SHP77 treated with DMSO at 0.1 percent for 48 hours (cell line): ENCODE results near the gene FCHO2.

Experiments
- DNase-seq: peaks from one replicate; lab custom pipeline; 2025; lab: John Stamatoyannopoulos, UW

Gene FCHO2

DNA sequence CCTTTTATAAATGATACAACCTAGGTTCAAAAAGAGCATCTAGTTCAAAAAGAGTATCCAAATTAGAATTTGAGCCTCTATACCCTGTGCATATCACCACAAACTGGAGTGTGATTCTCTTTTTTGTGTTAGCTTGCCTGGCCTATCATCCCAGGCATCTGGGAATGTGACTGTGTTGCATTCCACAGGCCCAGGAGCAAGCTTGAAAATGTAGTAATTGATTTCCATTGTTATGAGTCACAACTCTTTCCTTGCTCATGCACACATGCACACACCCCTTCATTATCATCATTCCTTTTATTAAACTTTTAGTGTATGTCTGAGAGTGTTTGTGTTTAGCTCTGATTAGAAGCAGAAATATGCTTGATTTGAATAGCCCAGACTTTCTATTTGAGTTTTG lies 75.2 kb downstream of the FCHO2 start:
- DNase-seq = no peak

DNA sequence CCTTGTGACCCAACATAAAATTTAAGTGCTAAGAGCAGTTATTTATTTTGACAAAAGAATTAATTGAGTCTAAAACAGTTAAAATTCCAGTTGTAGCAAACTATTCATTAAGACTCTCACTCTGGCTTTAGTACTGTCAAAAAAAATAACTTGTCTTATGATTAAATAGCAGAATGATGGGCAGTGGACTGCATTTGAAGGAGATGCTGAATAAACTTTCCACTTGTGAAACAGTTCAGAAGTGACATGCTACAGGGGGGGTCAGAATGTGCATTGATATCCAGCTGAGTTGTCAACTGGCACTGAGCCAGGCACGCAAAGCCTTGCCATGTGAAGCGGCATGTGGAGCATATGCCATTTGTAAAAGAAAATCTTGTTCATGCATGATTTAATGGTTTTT lies 76.0 kb downstream of the FCHO2 start:
- DNase-seq = peak; percentile 40

DNA sequence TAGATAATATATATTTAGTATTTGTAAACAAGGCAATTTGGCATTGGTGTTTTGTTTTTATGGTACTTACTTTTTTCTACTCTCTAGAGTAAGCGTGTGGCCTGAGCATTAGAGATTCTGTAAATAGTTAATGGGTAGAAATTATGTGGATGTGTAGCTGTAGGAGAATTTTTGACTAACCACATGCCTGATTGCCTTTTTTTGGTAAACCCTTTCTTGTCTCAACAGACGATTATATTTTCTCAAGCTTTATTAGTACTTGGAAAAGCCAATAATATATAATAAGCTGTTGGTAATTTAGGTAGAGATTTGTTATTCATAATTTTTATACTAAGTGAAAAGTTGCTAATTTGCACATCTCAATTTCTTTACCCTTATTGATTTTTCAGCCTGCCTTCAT lies 76.8 kb downstream of the FCHO2 start:
- DNase-seq = no peak

DNA sequence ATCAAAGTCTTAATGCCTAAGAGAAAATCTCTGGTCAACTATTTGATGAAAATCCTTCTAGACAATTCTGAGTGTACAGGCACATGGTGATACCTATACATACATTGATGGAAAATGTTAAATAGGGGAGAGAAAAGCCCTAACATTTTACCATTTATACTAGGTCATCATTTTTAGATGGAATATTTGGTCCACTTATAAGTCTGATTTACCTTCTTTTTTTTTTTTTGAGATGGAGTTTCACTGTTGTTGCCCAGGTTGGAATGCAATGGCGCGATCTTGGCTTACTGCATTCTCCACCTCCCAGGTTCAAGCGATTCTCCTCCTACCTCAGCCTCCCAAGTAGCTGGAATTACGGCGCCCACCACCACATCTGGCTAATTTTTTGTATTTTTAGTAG lies 81.7 kb downstream of the FCHO2 start:
- no peak for DNase-seq

DNA sequence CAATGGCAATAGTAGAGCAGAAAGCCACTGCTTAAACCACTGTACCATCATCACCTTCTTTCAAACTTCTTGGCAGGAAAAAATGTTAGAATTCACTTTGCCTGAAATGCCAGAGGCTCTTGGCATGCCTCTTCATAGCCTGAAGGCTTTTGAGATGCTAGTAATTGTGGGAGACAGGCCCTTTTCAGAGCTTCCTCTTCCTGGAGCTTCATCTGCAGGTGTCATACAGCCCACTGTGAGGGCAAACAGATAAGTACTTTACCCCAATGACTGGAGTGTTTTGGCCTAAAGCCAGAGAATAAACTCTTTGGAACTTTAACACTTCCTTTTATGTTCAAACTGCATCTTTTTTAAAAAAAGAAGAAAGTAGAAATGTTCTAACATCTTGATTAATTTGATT lies 83.2 kb downstream of the FCHO2 start:
- DNase-seq = no peak

DNA sequence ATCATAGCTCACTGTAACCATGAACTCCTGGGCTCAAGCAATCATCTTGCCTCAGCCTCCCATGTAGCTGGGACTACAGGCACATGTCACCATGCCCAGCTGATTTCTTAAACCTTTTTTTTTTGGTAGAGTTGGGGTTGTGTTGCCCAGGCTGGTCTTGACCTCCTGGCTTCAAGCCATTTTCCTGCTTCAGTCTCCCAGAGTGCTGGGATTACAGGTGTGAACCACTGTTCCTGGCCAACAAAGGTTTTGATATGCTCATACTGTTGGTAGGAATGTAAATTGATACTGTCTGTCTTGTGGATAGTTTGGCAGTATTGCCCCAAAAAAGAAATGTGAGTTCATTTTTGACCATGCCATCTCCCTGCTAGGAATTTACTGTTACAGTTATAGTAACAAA lies 87.2 kb downstream of the FCHO2 start:
- no peak for DNase-seq

DNA sequence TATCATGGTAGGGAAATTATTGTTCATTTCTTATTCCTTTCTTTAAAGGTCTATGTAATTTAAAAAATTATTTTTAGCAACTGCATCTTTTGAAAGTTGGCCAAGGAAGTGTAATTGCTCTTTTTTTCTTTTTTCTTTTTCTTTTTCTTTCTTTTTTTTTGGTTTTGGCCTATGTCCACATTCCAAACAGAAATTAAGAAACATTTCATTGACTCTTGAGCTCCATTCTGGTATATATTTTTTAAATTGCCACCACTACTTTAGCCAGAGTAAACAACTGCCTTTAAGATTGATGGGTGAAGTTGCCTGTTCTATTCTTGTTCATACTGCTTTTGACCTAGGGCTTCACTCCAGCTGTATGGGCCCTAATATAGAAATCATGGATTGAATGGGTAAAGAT lies 88.7 kb downstream of the FCHO2 start:
- no peak for DNase-seq

DNA sequence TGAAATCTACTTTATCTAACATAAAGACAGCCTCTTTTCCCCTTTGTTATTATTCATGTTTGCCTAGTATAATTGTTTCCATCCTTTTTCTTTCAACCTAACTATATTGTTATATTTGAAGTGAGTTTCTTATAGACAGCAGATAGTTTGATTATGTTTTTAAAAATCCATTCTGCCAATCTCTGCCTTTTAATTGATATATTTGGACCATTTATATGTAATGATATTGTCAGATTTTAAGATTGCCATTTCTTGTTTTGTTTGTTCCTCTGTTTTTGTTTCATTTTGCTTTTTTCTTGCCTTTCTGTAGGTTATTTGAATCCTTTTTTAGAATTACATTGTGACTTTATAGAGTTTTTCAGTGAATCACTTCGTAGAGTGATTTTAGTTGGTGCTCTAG lies 89.8 kb downstream of the FCHO2 start:
- no peak for DNase-seq

DNA sequence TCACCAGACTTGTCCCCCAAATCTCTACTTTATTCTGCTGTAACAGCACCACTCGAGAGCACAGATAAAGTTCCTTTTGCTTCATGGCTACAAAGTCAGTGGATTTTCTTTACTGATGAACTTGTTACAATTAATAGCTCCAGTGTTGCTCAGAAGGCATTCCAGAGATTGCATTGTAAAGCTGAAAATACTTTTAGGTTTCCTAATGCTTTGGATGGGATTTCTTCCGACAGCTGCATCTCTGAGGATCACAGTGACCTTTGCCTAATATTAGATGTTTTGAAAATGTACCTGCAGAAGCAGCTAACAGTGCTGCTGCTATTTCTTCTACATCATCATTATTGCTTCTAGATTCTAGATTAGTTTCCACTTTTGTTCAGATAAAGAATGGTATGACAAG lies 105.8 kb downstream of the FCHO2 start:
- no peak for DNase-seq

DNA sequence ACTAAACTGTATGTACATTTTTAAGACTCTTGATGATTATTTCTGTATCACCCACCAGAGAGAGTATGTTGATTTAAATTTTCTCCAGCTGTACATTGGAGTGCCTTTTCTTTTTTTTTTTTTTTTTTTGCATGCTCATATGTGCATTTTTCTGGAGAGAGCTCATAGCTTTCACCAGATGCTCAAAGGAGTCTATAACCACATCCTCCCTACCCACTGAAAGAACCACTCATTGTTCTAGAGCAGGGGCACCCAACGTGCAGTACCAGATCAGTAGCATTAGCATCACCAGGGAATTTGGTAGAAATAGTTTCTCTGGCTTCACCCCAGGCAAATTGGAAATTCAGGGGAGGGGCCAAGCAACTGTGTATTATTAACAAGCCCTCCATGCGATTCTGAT lies 110.6 kb downstream of the FCHO2 start:
- DNase-seq = no peak

DNA sequence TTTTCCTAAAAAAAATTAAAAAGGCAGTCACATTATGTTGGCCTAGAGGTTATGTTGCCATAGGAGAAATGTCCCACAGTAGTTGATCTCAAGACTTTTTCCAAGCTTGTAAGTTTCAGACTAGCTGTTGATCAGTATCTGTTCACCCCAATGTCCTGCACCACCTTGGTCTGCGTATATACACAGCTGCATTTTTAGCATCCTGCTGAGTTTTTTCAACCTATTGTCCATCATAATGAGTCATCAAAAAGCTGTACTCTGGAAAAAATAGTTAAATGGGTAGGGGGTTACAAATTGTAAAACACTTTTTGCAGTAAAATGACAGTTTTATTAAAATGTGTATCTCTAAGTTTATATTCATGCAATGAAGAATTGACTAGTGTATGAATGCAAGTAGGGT lies 111.4 kb downstream of the FCHO2 start:
- DNase-seq = no peak

DNA sequence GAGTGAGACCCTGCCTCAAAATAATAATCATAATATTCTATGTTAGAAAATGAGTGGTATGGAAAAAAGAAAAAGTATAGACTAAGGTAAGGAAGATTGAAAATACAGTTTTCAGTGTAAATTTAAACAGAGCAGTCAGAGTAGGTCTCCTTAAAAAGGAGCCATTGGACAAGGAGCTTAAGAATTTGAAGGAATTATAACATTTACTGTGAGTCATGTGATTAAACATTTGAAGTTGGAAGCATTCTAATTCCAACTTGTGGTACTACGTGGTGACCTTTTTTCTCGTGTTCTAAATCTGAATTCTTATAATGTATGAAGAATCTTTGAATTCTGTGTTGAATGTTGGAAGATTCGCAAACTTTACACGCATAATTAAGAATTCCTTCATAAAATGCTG lies 125.3 kb downstream of the FCHO2 start:
- DNase-seq = no peak

DNA sequence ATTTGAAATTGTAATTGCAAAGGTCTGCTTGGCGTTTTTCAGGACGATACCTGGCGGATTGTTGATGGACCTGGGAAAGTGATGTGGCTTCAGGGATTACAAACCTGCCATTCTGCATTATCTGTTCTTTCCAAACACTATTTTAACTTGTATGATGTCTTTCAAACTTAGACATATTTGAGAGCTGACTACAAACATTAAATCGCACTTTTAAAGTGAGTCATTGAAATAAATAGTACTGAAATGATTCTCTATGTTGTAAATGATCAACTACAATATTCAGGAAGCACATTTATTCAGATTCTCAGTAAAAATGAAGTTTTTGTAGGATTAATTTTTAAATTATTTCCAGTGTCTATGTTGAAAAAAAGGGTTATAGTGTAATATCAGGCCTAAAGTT lies 132.2 kb downstream of the FCHO2 start:
- DNase-seq = no peak

DNA sequence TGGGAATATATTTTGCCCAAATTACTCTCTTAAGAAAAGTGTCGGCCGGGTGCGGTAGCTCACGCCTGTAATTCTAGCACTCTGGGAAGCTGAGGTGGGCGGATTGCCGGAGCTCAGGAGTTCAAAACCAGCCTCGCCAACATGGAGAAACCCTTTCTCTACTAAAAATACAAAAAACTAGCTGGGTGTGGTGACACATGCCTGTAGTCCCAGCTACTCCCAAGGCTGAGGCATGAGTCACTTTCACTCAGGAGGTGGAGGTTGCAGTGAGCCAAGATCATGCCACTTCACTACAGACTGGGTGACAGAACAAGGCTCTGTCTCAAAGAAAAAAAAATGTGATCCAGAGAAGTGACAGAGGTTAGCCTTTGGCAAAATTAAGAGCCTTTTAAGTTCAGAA lies 138.1 kb downstream of the FCHO2 start:
- DNase-seq = no peak

DNA sequence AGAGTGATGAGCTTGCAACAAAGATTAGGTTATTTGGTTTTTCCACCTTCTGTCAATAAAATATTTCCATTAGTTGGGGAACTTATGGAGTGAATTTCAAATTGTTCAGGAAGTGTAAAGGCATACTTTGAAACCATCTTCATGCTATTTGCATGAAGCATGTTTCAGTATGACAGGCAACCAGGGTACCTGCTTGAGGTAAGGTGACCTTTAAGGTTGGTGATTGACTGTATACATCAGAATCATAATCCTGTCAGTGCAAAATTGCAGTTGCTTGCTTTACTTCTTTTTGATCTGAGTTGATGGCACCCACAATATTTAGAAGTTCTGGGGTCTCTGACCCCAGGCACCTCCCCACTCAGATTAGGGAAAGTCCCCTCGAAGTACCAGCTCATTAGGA lies 138.6 kb downstream of the FCHO2 start:
- DNase-seq = no peak

DNA sequence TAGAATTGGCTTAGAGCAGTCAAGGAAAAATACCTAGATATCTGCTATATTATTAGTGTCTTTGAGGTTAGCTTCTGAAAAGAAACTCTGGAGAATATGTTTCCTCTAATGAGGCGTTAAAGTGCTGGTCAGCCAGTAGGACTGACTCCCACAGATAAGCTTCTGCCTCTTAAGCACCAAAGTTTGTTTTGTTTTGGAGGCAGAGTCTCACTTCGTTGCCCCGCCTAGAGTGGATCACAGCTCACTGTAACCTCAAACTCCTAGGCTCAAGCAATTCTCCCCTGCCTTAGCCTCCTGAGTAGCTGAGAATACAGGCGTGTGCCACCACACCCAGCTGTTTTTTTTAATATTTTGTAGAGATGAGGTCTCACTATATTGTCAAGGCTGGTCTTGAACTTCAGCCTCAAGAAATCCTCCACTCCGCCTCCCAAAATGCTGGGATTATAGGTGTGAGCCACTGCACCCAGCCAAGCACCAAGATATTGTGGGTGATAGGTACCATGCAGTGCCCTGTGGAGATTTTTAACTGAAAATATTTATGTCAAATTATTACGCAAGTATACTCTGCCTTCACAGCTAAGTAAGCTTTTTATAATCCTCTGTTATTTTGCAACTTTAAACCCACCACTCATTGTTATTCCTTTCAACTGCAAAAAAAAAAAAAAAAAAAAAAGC lies 139.9 kb downstream of the FCHO2 start:
- no peak for DNase-seq

DNA sequence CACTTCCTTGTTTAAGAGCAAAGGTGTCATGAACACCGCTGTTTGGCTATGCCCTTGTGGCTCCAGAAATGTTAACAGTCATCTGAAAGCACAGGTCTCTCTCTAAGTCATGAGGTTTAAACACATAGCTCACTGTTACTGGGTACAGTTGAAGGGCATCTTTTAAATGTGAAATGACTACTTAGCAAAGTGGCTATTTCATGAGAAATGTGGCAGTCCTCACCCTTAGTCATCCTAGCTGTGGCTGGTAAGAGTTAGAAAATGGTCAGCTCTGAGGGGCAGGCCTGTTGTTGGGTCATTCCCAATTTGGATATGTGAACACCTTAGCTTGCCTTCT lies 140.4 kb downstream of the FCHO2 start:
- no peak for DNase-seq

DNA sequence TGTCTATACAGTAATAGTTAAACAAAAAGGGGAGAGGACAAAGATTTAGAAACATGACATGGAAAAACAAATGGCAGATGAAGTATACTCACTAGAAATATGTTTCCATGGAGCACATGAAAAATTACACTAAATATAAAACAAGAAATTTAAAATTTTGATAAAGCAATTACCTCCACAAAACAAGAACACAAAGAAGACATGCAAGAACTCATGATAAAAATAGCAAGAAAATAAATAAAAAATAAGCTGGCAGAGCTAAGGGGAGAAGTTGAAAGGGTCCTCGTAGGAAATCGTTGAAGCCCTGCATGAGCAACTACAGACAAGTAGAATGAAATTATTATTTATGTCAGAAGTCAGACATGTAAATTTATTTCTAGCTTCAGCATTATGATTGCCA lies 141.9 kb downstream of the FCHO2 start:
- no peak for DNase-seq

DNA sequence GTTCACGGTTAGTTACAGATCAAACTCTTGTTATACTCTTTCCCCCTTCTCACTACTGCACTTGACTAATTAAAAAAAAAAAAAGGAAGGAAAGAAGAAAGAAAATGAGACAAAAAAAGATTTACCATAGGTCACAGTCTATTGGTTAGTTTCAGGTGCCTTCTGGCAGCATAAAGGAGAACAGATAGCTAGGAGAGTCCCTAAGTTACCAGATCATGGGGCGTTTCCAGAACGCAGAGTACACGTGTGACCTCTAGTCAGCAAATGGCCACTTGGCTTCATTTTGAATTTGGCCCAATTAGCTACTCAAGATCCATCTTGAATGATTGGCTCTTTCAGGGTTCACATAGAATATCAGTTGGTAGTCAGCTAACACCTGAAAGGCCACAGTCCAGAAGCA lies 144.3 kb downstream of the FCHO2 start:
- no peak for DNase-seq

DNA sequence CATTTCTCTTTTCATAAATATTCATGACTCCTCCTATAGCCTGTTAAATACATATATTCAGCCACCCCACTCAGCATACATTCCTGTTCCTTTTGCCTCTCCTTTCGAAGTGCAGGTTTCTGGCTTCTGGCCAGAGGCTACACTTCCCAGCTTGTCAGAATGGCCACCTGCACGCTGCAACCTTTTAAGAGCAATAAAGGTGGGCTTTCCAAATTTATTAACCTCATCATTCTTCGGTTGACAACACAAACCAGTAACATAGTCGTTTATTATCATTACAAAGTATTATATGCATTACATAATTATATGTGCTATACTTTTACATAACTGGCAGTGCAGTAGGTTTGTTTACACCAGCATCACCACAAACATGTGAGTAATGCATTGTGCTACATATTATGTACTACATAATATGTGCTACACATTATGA lies 148.0 kb downstream of the FCHO2 start:
- peak; percentile 45 for DNase-seq

DNA sequence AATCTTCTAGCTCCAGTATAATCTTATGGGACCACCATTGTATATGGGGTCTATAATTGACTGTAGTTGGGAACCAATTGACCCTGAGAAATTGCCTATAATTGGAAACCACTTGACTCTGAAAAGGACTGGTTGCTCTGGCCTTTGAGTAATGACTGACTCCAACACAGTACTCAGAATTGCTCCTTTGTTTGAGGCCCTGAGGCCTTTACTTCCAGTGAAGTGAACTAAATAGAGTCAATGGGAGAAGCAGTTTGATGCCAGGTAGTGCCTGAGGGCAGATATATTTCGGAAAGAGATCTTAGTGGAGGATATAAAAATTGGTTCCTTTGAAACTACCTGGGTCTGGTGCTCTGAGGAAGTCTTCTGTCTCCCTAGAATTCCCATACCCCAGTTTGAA lies 148.5 kb downstream of the FCHO2 start:
- DNase-seq = no peak

DNA sequence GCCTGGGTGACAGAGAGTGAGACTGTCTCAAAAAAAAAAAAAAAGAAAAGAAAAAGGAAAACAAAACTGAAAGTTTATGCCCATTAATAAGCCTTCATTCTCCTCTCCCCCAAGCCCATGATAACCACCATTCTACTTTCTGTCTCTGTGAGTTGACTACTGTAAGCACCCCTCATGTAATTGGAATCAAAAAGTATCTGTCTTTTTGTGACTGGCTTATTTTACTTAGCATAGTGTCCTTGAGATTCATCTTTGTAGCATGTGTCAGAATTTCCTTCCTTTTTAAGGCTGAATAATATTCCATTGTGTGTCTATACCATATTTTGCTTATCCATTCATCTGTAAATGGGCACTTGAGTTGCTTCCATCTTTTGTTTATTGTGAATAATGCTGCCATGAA lies 150.5 kb downstream of the FCHO2 start:
- no peak for DNase-seq

DNA sequence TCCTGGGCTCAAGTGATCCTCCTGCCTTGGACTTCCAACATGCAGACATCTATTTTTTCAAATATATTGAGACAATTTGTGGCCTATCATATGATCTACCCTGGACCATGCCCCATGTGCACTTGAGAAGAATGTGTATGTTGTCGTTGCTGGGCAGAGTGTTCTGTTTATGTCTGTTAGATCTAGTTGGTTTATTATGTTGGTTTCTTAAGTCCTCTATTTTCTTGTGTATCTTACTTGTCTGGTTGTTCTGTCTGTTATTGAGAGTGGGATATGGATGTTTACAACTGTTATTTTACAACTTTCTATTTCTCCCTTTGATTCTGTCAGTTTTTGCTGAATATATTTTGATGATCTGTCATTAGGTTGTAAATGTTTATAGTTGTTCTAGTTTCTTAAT lies 154.3 kb downstream of the FCHO2 start:
- no peak for DNase-seq

DNA sequence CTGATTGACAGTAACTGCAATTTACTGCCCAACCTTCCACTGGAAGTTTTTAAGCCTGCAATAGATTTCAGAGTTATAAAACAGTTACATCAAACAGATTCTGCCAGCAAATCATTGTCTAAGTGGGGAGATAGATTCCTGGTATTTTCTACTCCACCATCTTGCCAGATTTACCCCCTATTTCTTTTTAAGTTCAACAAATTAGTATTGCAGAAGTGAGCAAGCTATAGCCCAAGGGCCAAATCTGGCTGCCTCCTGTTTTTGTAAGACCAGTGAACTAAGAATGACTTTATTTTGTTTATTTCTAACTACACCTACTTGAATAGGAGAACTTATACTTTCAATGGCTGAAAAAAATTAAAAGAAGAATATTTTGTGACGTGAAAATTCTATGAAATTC lies 155.7 kb downstream of the FCHO2 start:
- no peak for DNase-seq

DNA sequence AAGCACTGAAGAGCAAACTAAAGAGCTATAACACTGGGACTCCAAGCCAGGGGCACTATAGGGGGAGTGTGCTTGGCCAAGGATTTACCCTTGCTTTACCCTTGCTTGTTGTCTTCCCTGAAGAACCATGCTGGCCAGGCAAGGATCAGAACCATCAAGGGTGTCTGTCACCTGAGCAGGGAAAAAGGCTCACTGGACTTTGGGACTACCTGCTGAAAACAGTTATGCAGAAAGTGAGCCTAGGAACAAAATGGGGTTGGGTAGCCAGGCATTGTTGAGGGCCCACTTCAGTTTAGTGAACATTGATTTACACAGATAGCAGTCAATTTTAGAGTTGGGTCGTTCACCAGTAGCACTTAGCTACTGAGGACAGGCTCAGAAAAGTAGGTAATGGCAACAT lies 156.5 kb downstream of the FCHO2 start:
- DNase-seq = no peak
